ENCODE data around the gene RCSD1. TPM values are rescaled to one million over a fixed set of nuclear protein-coding genes. Genes with fewer than 3 reads are reported as not detected.
A peak's percentile ranks its signal among the peaks of the same experiment; 100 is the strongest.

Gene RCSD1
- total and polyA plus RNA-seq, 3 donors from 2014 or later = 13.8 to 24.7 (median 14.1) TPM

DNA sequence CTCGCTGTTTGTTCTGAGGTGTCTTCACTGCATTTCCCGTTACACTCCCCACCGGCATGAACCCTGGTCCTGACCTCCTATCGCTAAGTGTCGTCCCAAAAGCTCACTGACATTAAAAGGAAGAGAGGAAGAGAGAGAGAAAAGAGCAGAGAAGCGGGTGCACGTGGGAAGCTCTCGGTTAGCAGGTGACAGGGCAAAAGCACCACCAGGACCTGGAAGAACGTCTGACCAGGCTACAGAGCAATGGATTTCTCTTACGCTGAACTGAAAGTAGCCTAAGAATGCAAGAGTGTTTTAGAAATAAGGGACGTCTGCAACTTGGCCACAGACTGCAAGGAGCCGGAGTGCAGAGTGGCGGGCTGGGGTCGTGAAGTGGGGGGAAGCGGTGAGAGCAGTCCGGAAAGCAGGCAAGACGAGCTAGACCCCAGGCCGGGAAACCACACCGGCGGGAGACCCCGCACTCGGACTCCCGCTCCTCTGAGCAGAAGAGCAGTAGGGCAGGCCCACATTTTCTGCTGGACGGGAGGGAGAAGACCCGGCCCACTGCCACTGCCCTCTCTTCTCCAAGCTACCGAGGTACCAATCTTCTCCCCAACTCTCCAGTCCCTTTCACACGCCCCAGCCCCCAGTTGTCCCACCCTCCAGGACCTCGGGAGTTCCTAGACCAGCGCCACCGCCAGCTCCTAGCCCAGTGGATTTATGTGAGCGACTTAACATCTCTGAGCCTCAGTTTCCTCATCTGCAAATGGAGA, 83.5 kb downstream of the RCSD1 start:
- Histone ChIP-seq H3K4me1 (no peaks in the 10 kb centered on the region), H3K36me3 (ENCODE audit: low read depth, missing control alignments) (no peaks in the 10 kb centered on the region), H3K4me3 (peak overlapping the region; percentile 73 to 77), H3K9me3 (no peaks in the 10 kb centered on the region), H3K27me3 (no peaks in the 10 kb centered on the region), H3K27ac (peak overlapping the region; percentile 37 to 92)
- intact Hi-C loops (cut with DNase I; ENCODE audit: low total_unique reads) = no loop called here
- peak; percentile 30 for DNase-seq
- no peak for TF ChIP-seq POLR2A (IDR thresholded peaks at IDR 0.05)
- TF ChIP-seq, protein P1, sequence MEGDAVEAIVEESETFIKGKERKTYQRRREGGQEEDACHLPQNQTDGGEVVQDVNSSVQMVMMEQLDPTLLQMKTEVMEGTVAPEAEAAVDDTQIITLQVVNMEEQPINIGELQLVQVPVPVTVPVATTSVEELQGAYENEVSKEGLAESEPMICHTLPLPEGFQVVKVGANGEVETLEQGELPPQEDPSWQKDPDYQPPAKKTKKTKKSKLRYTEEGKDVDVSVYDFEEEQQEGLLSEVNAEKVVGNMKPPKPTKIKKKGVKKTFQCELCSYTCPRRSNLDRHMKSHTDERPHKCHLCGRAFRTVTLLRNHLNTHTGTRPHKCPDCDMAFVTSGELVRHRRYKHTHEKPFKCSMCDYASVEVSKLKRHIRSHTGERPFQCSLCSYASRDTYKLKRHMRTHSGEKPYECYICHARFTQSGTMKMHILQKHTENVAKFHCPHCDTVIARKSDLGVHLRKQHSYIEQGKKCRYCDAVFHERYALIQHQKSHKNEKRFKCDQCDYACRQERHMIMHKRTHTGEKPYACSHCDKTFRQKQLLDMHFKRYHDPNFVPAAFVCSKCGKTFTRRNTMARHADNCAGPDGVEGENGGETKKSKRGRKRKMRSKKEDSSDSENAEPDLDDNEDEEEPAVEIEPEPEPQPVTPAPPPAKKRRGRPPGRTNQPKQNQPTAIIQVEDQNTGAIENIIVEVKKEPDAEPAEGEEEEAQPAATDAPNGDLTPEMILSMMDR (IDR thresholded peaks at IDR 0.05) = no peak
- WGBS, 2 donors = 8 to 9% methylated on average over 31 of the region's 31 CpGs

DNA sequence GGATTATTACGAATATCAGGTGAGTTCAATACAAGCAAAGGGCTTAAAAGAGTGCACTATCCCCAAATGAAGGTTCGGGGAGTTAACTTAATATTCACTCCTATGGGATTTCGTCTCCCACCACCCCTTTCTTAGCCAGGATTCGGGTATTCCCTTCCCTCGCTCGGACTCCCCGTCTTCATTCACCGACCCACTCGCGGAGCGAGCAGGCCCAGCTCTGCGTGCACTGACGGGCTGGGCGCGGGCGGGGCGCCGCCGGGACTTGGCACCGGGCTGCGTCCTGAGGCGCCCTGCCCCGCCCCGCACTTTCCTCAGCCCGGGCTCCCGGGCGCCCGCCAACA, 84.0 kb downstream of the RCSD1 start:
- Histone ChIP-seq H3K4me3 (peak overlapping the region; percentile 73 to 77), H3K27me3 (no peaks in the 10 kb centered on the region), H3K36me3 (ENCODE audit: low read depth, missing control alignments) (no peaks in the 10 kb centered on the region), H3K9me3 (no peaks in the 10 kb centered on the region), H3K4me1 (no peaks in the 10 kb centered on the region), H3K27ac (peak overlapping the region; percentile 78 to 92)
- TF ChIP-seq POLR2A (IDR thresholded peaks at IDR 0.05) = no peak
- TF ChIP-seq, protein P1 (IDR thresholded peaks at IDR 0.05) = no peak
- WGBS, 2 donors = 0 to 1% methylated on average over 10 to 25 of the region's 28 CpGs
- DNase-seq = no peak
- intact Hi-C loops (cut with DNase I; ENCODE audit: low total_unique reads) = no loop called here

DNA sequence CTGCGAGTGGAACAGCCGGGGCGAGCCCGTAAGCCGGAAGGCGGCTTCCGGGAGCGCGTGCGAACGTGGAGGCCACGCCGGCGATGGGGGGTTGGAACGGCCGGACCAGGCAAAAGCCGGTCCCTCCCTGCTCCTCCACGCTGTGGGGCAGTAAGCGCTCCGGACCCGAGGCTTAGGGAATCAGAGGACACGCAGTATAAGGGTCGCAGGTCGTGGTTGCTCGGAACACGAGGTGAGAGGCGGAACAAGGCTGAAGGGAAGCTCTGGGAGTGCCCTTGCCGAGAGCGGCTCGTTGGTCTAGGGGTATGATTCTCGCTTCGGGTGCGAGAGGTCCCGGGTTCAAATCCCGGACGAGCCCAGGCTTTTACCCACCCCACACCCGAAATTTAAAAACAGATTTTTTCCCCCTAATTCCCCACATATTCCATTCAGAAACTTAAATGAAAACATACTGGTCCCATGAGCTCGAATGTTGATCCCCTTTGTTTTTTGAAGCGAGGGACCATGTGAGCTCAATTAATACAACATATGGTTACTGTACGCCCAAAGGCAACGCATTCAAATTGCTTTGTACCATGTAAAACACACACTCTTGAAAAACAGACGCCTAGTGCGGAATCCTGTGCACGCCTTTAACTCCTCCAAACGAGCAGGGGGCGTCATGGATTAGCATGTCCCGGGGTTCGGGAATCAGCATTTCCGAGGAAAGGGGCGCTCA, 84.6 kb downstream of the RCSD1 start:
- Histone ChIP-seq H3K9me3 (no peaks in the 10 kb centered on the region), H3K27ac (peak overlapping the region; percentile 78 to 92), H3K4me1 (no peaks in the 10 kb centered on the region), H3K4me3 (peak overlapping the region; percentile 73 to 77), H3K36me3 (ENCODE audit: low read depth, missing control alignments) (no peaks in the 10 kb centered on the region), H3K27me3 (no peaks in the 10 kb centered on the region)
- DNase-seq = peak; percentile 96
- 0% methylated on average over 29 to 50 of the region's 50 CpGs for whole genome bisulfite sequencing, 2 donors
- intact Hi-C loops (cut with DNase I; ENCODE audit: low total_unique reads) = no loop called here
- no peak for TF ChIP-seq POLR2A (IDR thresholded peaks at IDR 0.05)
- TF ChIP-seq, protein P1 (IDR thresholded peaks at IDR 0.05) = no peak

DNA sequence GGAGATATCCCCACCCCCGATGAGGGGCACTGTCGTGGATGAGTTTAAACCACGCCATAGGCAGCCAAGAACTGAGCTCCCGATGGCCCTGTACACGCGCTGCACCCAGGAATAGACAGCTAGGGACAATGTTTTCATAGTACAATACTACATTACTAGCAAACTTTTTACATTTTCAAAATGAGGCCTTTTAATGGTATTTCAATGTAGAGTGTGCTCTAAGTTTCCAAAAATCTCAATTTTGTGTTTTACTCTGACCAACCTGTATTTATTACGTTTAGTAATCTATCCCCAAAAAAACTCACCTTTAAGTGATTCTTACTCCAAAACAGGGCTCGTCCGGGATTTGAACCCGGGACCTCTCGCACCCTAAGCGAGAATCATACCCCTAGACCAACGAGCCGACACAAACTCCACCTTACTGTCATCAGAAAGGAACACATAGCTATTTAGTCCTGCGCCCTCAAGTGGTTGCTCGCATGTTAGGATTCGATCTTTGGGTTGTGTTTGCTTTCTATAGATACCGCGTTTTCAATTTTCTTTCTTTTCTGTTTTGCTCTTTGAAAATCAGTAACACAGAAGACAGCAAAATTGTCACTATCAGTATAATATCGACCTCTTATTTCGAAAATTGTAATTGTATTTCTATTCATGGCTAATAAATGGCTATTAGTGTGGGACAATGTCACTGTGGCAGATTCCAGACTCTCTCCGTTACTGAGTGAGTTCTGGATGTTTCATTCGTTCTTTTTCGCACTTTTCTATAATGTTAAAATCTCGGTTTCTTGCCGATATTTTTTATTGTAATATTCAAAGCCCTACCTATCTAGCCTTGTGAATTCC, 85.3 kb downstream of the RCSD1 start:
- TF ChIP-seq, protein P1 (IDR thresholded peaks at IDR 0.05) = peak; percentile 79 to 96 (median 87)
- TF ChIP-seq POLR2A (IDR thresholded peaks at IDR 0.05) = no peak
- Histone ChIP-seq H3K36me3 (ENCODE audit: low read depth, missing control alignments) (no peaks in the 10 kb centered on the region), H3K4me3 (peak overlapping the region; percentile 73 to 77), H3K27ac (peak overlapping the region; percentile 78 to 92), H3K9me3 (no peaks in the 10 kb centered on the region), H3K27me3 (no peaks in the 10 kb centered on the region), H3K4me1 (no peaks in the 10 kb centered on the region)
- WGBS, 2 donors = 0 to 1% methylated on average over 24 to 26 of the region's 26 CpGs
- intact Hi-C loops (cut with DNase I; ENCODE audit: low total_unique reads) = no loop called here
- peak; percentile 96 for DNase-seq

Measured in testis (tissue), 3 donors.